Stomach (tissue), 9 donors: ENCODE data around the gene EEFSEC. TPM values are rescaled to one million over a fixed set of nuclear protein-coding genes. Genes with fewer than 3 reads are reported as not detected.

Source experiments
- DNase-seq, 2 donors: peaks; one replicate each; pipeline versions ENCODE4 v3.0.0 to v3.0.0-alpha.2; 2013 to 2019
- H3K27ac ChIP-seq, 5 donors: fragments of 200-600 bp in 4 of 5; sonication (generic) in 4 of 5; one replicate each; pipeline ENCODE4 v1.5.1; 2013 to 2019; ENCODE audit warnings: mild to moderate bottlenecking in 1 of 5, moderate library complexity in 1 of 5
- H3K27me3 ChIP-seq, 3 donors: fragments of 200-600 bp; sonication (generic); one replicate each; pipeline ENCODE4 v1.5.1; 2017 to 2019; ENCODE audit warnings: mixed run types in 1 of 3
- H3K36me3 ChIP-seq, 4 donors: fragments of 200-600 bp; sonication (generic); 1 replicate in 3 of 4; 2 replicates in 1 of 4; pipeline ENCODE4 v1.5.1; 2016 to 2019
- H3K4me1 ChIP-seq, 4 donors: fragments of 200-600 bp; sonication (generic); one replicate each; pipeline ENCODE4 v1.5.1; 2016 to 2019
- H3K4me3 ChIP-seq, 4 donors: fragments of 200-600 bp; sonication (generic) in 3 of 4; one replicate each; pipeline ENCODE4 v1.5.1; 2016 to 2019; ENCODE audit warnings: mild to moderate bottlenecking in 1 of 4
- H3K9me3 ChIP-seq, 4 donors: fragments of 200-600 bp; sonication (generic); one replicate each; pipeline ENCODE4 v1.5.1; 2016 to 2019
- EP300 ChIP-seq: sonication (generic); formaldehyde crosslinking; IDR thresholded peaks from one replicate; pipeline ENCODE4 v1.6.1; 2017; ENCODE audit warnings: antibody characterized with exemption
- POLR2A ChIP-seq, 4 donors: fragments of 450-650 bp; IDR thresholded peaks; one replicate each; pipeline ENCODE4 v1.6.1; 2016; ENCODE audit warnings: antibody characterized with exemption in 4 of 4, control low read depth in 2 of 4, mild to moderate bottlenecking in 1 of 4, moderate library complexity in 1 of 4
- POLR2AphosphoS5 ChIP-seq, 3 donors: sonication (generic); formaldehyde crosslinking; IDR thresholded peaks; one replicate each; pipeline ENCODE4 v1.6.1; 2016; ENCODE audit warnings: antibody characterized with exemption in 3 of 3
- WGBS, 5 donors: extraction: QIAGEN DNeasy Blood & Tissue Kit in 3 of 5; methylation state at CpG; one replicate each; pipeline versions ENCODE4 v1.1.5 to v1.1.7; 2013 to 2018; 5-methylcytosine and 5-hydroxymethylcytosine counted together
- intact Hi-C: fragments of 100-400 bp; cut with DNase I; formaldehyde crosslinking; loops from one replicate; pipeline ENCODE4 v1.15.1; 2023; ENCODE audit warnings: low total_unique reads
- polyA plus RNA-seq, 3 donors: library from polyadenylated mRNA; stranded (reverse); fragments of 200-250 nt; gene quantifications; one replicate each; pipeline ENCODE4 v1.2.3, GENCODE V29; 2013
- total RNA-seq, 5 donors: library from RNA; depleted of rRNA; stranded (reverse); fragments of >200 nt; gene quantifications; one replicate each; pipeline versions ENCODE4 v1.1.0 to v1.2.3, GENCODE V29; 2014 to 2016
- TF ChIP-seq, protein P1 (sequence below), 7 experiments: fragments of 450-650 bp in 4 of 7; fragments of 200-600 bp in 3 of 7; sonication (generic) in 3 of 7; IDR thresholded peaks; one replicate each; pipeline ENCODE4 v1.5.1; 2016 to 2019; ENCODE audit warnings: antibody characterized with exemption in 7 of 7, control low read depth in 2 of 7, mild to moderate bottlenecking in 1 of 7
- donor health status: healthy with polysubstance abuse.
- donor health status: Bipolar disorder and iron deficiency.
- donor health status: healthy.

The EEFSEC gene
- total and polyA plus RNA-seq, 8 donors, result 5.0 to 39.1 (median 13.2) TPM

DNA sequence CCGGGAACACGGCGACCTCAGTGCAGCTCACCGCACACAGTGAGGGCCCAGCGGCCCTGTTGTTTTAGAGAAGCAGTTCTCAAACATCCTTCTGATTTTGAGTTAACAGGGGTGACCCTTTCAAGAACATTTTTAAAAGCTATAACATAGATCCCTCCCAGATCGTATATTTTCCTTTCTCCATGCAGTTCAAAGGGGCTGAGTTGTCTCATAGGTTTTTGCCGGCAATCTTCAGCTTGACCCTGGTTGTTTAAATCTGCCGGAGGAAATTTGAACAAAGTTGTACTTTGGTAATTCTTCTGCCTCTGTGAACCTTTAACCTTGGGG, 14.3 kb downstream of the EEFSEC start:
- Histone ChIP-seq H3K27ac (no peak overlapping the region), H3K36me3 (peaks cover 0 to 4% (median 0%) of the 10 kb centered on the region in 4 donors), H3K4me3 (no peak overlapping the region), H3K9me3 (no peaks in the 10 kb centered on the region), H3K4me1 (peaks cover 0 to 10% (median 2%) of the 10 kb centered on the region in 4 donors), H3K27me3 (no peaks in the 10 kb centered on the region)
- TF ChIP-seq EP300 (no peak), POLR2AphosphoS5 (IDR thresholded peaks at IDR 0.05) (no peak), POLR2A (IDR thresholded peaks at IDR 0.05) (no peak)
- TF ChIP-seq, protein P1, sequence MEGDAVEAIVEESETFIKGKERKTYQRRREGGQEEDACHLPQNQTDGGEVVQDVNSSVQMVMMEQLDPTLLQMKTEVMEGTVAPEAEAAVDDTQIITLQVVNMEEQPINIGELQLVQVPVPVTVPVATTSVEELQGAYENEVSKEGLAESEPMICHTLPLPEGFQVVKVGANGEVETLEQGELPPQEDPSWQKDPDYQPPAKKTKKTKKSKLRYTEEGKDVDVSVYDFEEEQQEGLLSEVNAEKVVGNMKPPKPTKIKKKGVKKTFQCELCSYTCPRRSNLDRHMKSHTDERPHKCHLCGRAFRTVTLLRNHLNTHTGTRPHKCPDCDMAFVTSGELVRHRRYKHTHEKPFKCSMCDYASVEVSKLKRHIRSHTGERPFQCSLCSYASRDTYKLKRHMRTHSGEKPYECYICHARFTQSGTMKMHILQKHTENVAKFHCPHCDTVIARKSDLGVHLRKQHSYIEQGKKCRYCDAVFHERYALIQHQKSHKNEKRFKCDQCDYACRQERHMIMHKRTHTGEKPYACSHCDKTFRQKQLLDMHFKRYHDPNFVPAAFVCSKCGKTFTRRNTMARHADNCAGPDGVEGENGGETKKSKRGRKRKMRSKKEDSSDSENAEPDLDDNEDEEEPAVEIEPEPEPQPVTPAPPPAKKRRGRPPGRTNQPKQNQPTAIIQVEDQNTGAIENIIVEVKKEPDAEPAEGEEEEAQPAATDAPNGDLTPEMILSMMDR (IDR thresholded peaks at IDR 0.05), result no peak
- no peak for DNase-seq
- intact Hi-C loops, result no loop called here
- WGBS, 5 donors, result 89 to 95% (median 90%) methylated on average over 8 of the region's 8 CpGs

DNA sequence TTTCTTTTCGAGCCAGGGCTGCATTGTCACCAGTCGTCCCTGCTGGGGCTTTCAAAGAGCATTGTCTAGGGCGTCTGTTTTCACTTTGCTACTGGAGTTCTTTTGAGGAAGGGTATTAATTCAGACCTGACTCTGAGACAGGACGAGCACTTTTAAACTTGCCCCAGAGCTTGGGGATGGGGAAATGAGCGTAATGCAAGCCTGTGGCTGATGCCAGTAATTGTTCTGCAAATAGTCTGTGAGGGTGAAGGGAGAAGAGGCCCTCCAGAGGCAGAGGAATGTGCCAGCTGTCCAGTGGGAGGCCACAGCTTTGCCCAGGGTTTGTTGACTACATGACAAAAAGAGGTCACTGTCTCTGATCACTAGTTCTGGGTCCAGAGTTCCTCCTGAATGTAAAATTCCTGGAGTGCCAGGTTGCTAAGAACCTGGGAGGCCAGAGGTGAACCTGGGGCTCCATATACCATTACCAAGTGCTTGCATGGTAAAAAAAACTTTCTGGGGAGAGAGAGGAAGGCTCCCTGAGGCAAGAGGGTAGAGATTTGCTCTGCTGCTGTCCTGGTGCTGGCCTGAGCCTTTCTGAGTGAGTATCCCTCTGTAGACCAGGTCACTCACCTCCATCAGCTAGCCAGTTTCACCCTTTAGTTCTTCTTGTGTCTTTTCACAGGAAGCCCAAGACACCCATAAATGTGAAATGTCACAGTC, 14.8 kb downstream of the EEFSEC start:
- H3K27me3 ChIP-seq, result no peaks in the 10 kb centered on the region
- 77 to 86% (median 80%) methylated on average over 5 of the region's 5 CpGs for WGBS, 5 donors
- no peaks in the 10 kb centered on the region for H3K9me3 ChIP-seq
- no peak for DNase-seq
- peaks cover 0 to 10% (median 2%) of the 10 kb centered on the region in 4 donors for H3K4me1 ChIP-seq
- H3K36me3 ChIP-seq, result peaks cover 0 to 4% (median 0%) of the 10 kb centered on the region in 4 donors
- TF ChIP-seq EP300 (no peak), POLR2A (IDR thresholded peaks at IDR 0.05) (no peak), POLR2AphosphoS5 (IDR thresholded peaks at IDR 0.05) (no peak)
- TF ChIP-seq, protein P1 (IDR thresholded peaks at IDR 0.05), result no peak
- no peak overlapping the region for H3K4me3 ChIP-seq
- no peak overlapping the region for H3K27ac ChIP-seq
- intact Hi-C loops, result no loop called here

DNA sequence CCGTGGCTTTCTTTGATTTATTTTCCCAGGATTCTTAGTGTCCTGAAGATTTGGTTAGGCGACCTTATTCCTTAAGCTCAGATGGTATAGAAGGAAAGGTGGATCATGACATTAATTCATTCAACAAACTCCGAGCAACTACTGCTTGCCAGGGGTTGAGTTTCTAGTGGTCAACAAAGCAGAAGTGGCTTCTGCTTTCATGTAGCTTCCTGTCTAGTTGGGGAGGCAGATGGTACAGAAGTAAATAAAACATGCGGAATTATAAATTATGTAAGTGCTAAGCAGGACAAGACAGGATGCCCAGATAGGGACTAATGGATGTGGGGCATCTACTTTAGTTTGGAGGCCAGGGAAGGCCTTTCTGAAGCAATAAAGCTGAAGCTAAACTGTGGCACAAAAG, 15.6 kb downstream of the EEFSEC start:
- intact Hi-C loops, result no loop called here
- H3K36me3 ChIP-seq, result peaks cover 0 to 4% (median 0%) of the 10 kb centered on the region in 4 donors
- H3K4me3 ChIP-seq, result no peak overlapping the region
- peaks cover 0 to 11% (median 4%) of the 10 kb centered on the region in 4 donors for H3K4me1 ChIP-seq
- no peaks in the 10 kb centered on the region for H3K27me3 ChIP-seq
- H3K27ac ChIP-seq, result no peak overlapping the region
- DNase-seq, result no peak
- TF ChIP-seq POLR2AphosphoS5 (IDR thresholded peaks at IDR 0.05) (no peak), POLR2A (IDR thresholded peaks at IDR 0.05) (no peak), EP300 (no peak)
- TF ChIP-seq, protein P1 (IDR thresholded peaks at IDR 0.05), result no peak
- 82 to 92% (median 87%) methylated on average over 4 of the region's 4 CpGs for WGBS, 5 donors
- H3K9me3 ChIP-seq, result no peaks in the 10 kb centered on the region

DNA sequence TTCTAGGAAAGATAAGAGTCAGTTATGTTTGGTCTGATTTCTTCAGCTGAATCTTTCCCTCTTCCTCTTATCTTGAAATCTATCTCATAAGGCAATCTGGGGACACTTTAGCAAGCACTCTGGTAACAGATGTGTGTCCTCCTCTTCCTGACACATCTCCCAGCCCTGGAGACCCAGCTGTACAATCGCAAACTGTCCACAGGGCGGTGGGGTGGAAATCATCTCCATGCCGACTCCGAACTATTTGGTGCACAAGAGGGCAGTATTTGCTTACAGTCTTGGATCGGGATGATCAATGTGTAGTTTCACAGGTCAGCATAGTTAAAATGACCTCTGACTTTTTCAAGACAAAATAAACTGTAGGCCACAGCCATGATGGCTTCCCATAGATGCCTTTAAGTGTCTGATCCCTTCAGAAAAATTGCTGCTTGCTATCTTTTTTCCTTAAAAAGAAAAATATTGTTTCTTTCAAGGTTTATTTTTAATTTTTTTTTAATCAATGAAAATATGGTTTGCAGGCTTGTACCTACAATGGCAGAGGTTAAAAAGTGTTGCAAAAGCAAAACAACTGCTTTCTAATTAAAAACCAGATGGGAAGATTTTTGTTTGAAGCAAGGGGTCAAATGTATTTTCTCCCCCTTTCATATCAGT, 17.7 kb downstream of the EEFSEC start:
- DNase-seq, result peak; percentile 34 to 90
- H3K27me3 ChIP-seq, result no peaks in the 10 kb centered on the region
- no peaks in the 10 kb centered on the region for H3K36me3 ChIP-seq
- H3K27ac ChIP-seq, result no peak overlapping the region
- intact Hi-C loops, result no loop called here
- 15 to 28% (median 23%) methylated on average over 5 of the region's 5 CpGs for WGBS, 5 donors
- H3K4me1 ChIP-seq, result peaks cover 0 to 29% (median 13%) of the 10 kb centered on the region in 4 donors
- no peak overlapping the region for H3K4me3 ChIP-seq
- TF ChIP-seq POLR2A (IDR thresholded peaks at IDR 0.05), result no peak
- no peak for TF ChIP-seq POLR2AphosphoS5 (IDR thresholded peaks at IDR 0.05)
- TF ChIP-seq, protein P1 (IDR thresholded peaks at IDR 0.05), result peak in 5 of 7 experiments; percentile 47 to 68 (median 53)
- TF ChIP-seq EP300, result no peak
- H3K9me3 ChIP-seq, result no peaks in the 10 kb centered on the region
